HG03175 (cell line): ENCODE measurements around the gene IL26.

ENCODE experiments used
- ATAC-seq: cut with Tn5 transposase; IDR thresholded peaks from one replicate; pipeline ENCODE4 v1.9.1; 2021; ENCODE audit warnings: mild to moderate bottlenecking, moderate library complexity; ENCODE audit not compliant: unreplicated experiment

The IL26 gene

DNA sequence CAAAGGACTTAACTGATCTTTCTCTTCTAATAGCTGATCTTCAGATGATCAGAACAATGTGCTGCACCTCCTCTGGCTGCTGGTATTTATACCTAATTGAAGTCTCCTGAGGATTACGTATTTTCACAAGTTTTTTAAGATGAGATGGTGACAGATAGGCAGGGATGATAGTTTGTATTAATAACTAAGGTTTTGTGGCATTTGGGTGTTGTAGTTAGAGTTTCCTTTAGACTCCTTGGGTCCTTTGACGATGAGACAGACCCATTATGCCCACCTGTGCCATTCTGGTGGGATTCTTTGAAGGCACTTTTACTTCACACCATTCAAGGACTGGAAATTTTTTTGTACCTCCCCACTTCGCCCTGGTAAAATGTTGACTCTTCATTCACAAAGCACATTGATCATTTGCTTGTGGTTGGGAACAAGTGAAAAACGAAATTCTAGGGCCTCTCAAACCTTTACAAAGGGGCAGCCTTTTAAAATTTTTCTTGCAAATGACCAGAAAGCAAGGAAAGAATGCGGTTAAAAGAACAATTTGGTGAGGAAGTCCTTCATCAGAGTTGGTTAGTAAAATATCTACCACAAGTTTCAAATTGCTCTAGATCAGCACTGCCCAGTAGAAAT lies 65.8 kb downstream of the IL26 start, which contains the start of gene IFNG:
Gene IFNG, minus strand, starts transcription at position 60 of the 624 bp plus-strand sequence. CDS start 125 bp downstream, outside the sequence.
- peak; percentile 50 for ATAC-seq

DNA sequence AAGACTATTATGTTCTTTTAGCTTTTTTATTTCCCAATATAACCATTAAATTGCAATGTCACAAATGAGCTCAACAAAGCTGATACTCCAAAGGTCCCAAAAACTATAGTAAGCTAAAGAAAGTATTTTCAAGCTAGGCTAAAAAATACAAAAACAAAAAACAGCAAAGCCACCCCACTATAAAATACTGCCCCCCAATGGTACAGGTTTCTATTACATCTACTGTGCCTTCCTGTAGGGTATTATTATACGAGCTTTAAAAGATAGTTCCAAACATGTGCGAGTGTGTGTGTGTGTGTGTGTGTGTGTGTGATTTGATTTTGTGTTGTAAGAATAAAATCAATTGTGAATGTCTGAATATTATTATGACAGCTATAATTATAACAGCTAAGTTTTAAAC lies 67.2 kb downstream of the IL26 start:
- ATAC-seq: no peak

DNA sequence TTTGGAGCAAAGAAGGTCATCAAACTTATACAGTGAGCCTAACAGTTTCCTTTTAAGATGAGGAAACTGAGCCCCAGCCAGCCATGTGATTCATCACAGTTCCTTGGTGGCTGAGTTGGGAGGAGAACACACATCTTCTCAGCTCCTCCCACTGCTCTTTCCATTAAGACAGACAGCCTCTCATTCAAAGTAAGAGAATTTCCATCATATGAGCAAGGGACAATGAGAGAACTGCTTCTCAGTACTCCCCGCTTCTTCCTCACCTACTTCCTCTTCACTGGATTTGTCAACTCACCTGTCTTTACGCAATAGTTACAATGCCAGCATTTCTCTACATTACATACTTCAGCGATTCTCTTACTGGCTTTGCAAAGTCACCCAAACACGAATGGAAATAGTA lies 68.2 kb downstream of the IL26 start:
- ATAC-seq: no peak

DNA sequence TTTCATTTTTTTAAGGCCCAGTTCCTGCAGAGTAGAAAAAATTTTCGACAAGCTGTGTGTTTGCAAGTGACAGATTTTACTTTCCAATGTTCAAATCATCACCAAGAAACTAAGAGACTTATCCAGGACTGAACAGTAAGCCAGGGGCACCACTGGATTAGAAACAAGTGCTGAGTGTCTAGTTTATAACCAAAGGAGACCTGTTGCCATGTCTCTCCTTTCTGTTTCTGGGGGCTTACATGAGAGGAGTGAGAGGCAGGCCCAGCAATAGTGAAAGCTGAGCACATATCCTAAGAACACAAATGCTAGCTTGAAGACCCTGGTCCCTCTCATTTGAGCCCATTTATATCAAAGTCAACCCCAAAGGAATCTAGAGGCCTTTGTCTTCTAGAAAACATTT lies 69.0 kb downstream of the IL26 start:
- ATAC-seq: no peak

DNA sequence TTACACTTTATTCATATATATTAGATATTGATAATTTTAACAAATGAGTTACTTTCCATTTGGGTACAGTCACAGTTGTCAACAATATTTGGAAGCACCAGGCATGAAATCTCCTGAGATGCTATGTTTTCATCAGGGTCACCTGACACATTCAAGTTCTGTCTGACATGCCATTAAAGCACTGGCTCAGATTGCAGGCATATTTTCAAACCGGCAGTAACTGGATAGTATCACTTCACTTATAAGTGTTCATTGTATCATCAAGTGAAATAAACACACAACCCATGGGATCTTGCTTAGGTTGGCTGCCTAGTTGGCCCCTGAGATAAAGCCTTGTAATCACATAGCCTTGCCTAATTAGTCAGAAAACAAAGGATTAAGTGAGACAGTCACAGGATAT lies 70.8 kb downstream of the IL26 start:
- no peak for ATAC-seq
